ENCODE data around the gene NME7. TPM values are rescaled to one million over a fixed set of nuclear protein-coding genes. Genes with fewer than 3 reads are reported as not detected.

The NME7 gene
- total and polyA plus RNA-seq, 4 donors, result 7.8 to 26.5 (median 9.4) TPM

- Histone ChIP-seq H3K27me3 (ENCODE audit: control insufficient read depth in 4 of 4, insufficient read depth in 4 of 4, low read length in 3 of 4) (no peaks in the 10 kb centered on the region), H3K9ac (ENCODE audit: low read depth in 1 of 2, low read length in 2 of 2) (no peak overlapping the region), H3K4me3 (ENCODE audit: low read depth in 1 of 3, low read length in 3 of 3) (no peak overlapping the region), H3K9me3 (ENCODE audit: control insufficient read depth in 4 of 4, low read length in 3 of 4) (no peaks in the 10 kb centered on the region), H3K27ac (ENCODE audit: low read depth in 1 of 2, low read length in 2 of 2) (no peak overlapping the region), H3K36me3 (ENCODE audit: control insufficient read depth in 4 of 4, insufficient read depth in 3 of 4, low read depth in 1 of 4, low read length in 3 of 4) (no peaks in the 10 kb centered on the region), H3K4me1 (ENCODE audit: control insufficient read depth in 4 of 4, insufficient read depth in 4 of 4, low read length in 3 of 4) (no peaks in the 10 kb centered on the region)
- no peak for DNase-seq (ENCODE audit: low spot score)
- TF ChIP-seq RXRA (IDR thresholded peaks at IDR 0.05), result no peak
- no peak for TF ChIP-seq YY1 (IDR thresholded peaks at IDR 0.05)
- TF ChIP-seq SP1 (IDR thresholded peaks at IDR 0.05), result no peak
- no peak for TF ChIP-seq JUND (IDR thresholded peaks at IDR 0.05)
- no peak for TF ChIP-seq NR2F2 (IDR thresholded peaks at IDR 0.05)
- no peak for TF ChIP-seq TAF1 (conservative IDR thresholded peaks at IDR 0.05)
- no peak for TF ChIP-seq CTCF (IDR thresholded peaks at IDR 0.05; ENCODE audit: low read depth, low read length, missing input control)
- no peak for TF ChIP-seq EGR1 (IDR thresholded peaks at IDR 0.05; ENCODE audit: low read depth in 2 of 2)
- TF ChIP-seq FOXA1 (IDR thresholded peaks at IDR 0.05), result no peak
- TF ChIP-seq GABPA (IDR thresholded peaks at IDR 0.05 in 1 of 2, conservative IDR thresholded peaks at IDR 0.05 in 1 of 2), result no peak
- TF ChIP-seq HNF4G (IDR thresholded peaks at IDR 0.05), result no peak
- TF ChIP-seq HNF4A (conservative IDR thresholded peaks at IDR 0.05), result no peak
- no peak for TF ChIP-seq ZBTB33 (IDR thresholded peaks at IDR 0.05)
- TF ChIP-seq REST (IDR thresholded peaks at IDR 0.05), result no peak
- no peak for TF ChIP-seq RAD21 (IDR thresholded peaks at IDR 0.05)
- no peak for TF ChIP-seq ATF3 (IDR thresholded peaks at IDR 0.05)
- 96% methylated on average over 4 of the region's 4 CpGs for WGBS
Observed at GRCh38 chr1:169091480-169091941, 276.1 kb downstream of the NME7 start.

GRCh38 chr1:169090900-169091311, 276.7 kb downstream of the NME7 start:
- 81% methylated on average over 4 of the region's 4 CpGs for WGBS
- Histone ChIP-seq H3K4me1 (ENCODE audit: control insufficient read depth in 4 of 4, insufficient read depth in 4 of 4, low read length in 3 of 4) (no peaks in the 10 kb centered on the region), H3K27ac (ENCODE audit: low read depth in 1 of 2, low read length in 2 of 2) (no peak overlapping the region), H3K9me3 (ENCODE audit: control insufficient read depth in 4 of 4, low read length in 3 of 4) (no peaks in the 10 kb centered on the region), H3K4me3 (ENCODE audit: low read depth in 1 of 3, low read length in 3 of 3) (no peak overlapping the region), H3K9ac (ENCODE audit: low read depth in 1 of 2, low read length in 2 of 2) (no peak overlapping the region), H3K27me3 (ENCODE audit: control insufficient read depth in 4 of 4, insufficient read depth in 4 of 4, low read length in 3 of 4) (no peaks in the 10 kb centered on the region), H3K36me3 (ENCODE audit: control insufficient read depth in 4 of 4, insufficient read depth in 3 of 4, low read depth in 1 of 4, low read length in 3 of 4) (no peaks in the 10 kb centered on the region)
- DNase-seq (ENCODE audit: low spot score), result no peak
- TF ChIP-seq NR2F2 (IDR thresholded peaks at IDR 0.05) (no peak), RAD21 (IDR thresholded peaks at IDR 0.05) (no peak), RXRA (IDR thresholded peaks at IDR 0.05) (no peak), JUND (IDR thresholded peaks at IDR 0.05) (no peak), TAF1 (conservative IDR thresholded peaks at IDR 0.05) (no peak), ATF3 (IDR thresholded peaks at IDR 0.05) (no peak), HNF4A (conservative IDR thresholded peaks at IDR 0.05) (no peak), CTCF (IDR thresholded peaks at IDR 0.05; ENCODE audit: low read depth, low read length, missing input control) (no peak), HNF4G (IDR thresholded peaks at IDR 0.05) (no peak), GABPA (IDR thresholded peaks at IDR 0.05 in 1 of 2, conservative IDR thresholded peaks at IDR 0.05 in 1 of 2) (no peak), FOXA1 (IDR thresholded peaks at IDR 0.05) (no peak), SP1 (IDR thresholded peaks at IDR 0.05) (no peak)

Measured in liver (tissue), 9 donors.